ENCODE data around the gene C10orf90. TPM values are rescaled to one million over a fixed set of nuclear protein-coding genes. Genes with fewer than 3 reads are reported as not detected.

Gene C10orf90
- total and polyA plus RNA-seq, 2 of the 8 experiments (the other 6 are each of a cell fraction or from before 2014, with no cell fraction given): 0.21 TPM; not detected in 1

GRCh38 chr10:126667568-126667967 is 2.9 kb downstream of the C10orf90 start (continued):
- TF ChIP-seq CHD7 (IDR thresholded peaks at IDR 0.05; ENCODE audit: insufficient replicate concordance, low read length) (no peak), TCF12 (IDR thresholded peaks at IDR 0.05; ENCODE audit: low read depth, low read length) (no peak), SP1 (IDR thresholded peaks at IDR 0.05; ENCODE audit: low read depth, low read length) (no peak)

Data from H1 (cell line).